ENCODE data around the gene TTYH1.

Gene TTYH1

GRCh38 chr19:54424660-54425381 is 9.6 kb downstream of the TTYH1 start:
- TF ChIP-seq FOXP2 (optimal IDR thresholded peaks at IDR 0.05; ENCODE audit: control extremely low read depth, extremely low read length, insufficient read depth) (no peak), EZH2 (IDR thresholded peaks at IDR 0.05) (no peak), POLR2AphosphoS5 (IDR thresholded peaks at IDR 0.05; ENCODE audit: borderline replicate concordance, low read depth, low read length) (no peak)
- no peaks in the 10 kb centered on the region for H3K36me3 ChIP-seq (ENCODE audit: insufficient read depth, low read length)
- no peak for DNase-seq (ENCODE audit: low read depth, low spot score)
- no peak overlapping the region for H3K4me3 ChIP-seq
- no peaks in the 10 kb centered on the region for H3K9me3 ChIP-seq (ENCODE audit: low read depth, low read length)
- H3K27ac ChIP-seq: no peak overlapping the region
- H3K9ac ChIP-seq (ENCODE audit: insufficient read length): no peak overlapping the region

- DNase-seq (ENCODE audit: low read depth, low spot score): no peak
- H3K36me3 ChIP-seq (ENCODE audit: insufficient read depth, low read length): no peaks in the 10 kb centered on the region
- TF ChIP-seq POLR2AphosphoS5 (IDR thresholded peaks at IDR 0.05; ENCODE audit: borderline replicate concordance, low read depth, low read length) (no peak), EZH2 (IDR thresholded peaks at IDR 0.05) (no peak), FOXP2 (optimal IDR thresholded peaks at IDR 0.05; ENCODE audit: control extremely low read depth, extremely low read length, insufficient read depth) (no peak)
- H3K9me3 ChIP-seq (ENCODE audit: low read depth, low read length): no peaks in the 10 kb centered on the region
- no peak overlapping the region for H3K4me3 ChIP-seq
- H3K27ac ChIP-seq: no peak overlapping the region
- no peak overlapping the region for H3K9ac ChIP-seq (ENCODE audit: insufficient read length)
Measured at GRCh38 chr19:54425382-54425723, 10.1 kb downstream of the TTYH1 start.

GRCh38 chr19:54426291-54426931 is 11.1 kb downstream of the TTYH1 start:
- H3K9me3 ChIP-seq (ENCODE audit: low read depth, low read length): no peaks in the 10 kb centered on the region
- H3K4me3 ChIP-seq: no peak overlapping the region
- H3K36me3 ChIP-seq (ENCODE audit: insufficient read depth, low read length): no peaks in the 10 kb centered on the region
- no peak overlapping the region for H3K27ac ChIP-seq
- DNase-seq (ENCODE audit: low read depth, low spot score): no peak
- TF ChIP-seq FOXP2 (optimal IDR thresholded peaks at IDR 0.05; ENCODE audit: control extremely low read depth, extremely low read length, insufficient read depth): no peak
- no peak for TF ChIP-seq EZH2 (IDR thresholded peaks at IDR 0.05)
- no peak for TF ChIP-seq POLR2AphosphoS5 (IDR thresholded peaks at IDR 0.05; ENCODE audit: borderline replicate concordance, low read depth, low read length)
- no peak overlapping the region for H3K9ac ChIP-seq (ENCODE audit: insufficient read length)

DNA sequence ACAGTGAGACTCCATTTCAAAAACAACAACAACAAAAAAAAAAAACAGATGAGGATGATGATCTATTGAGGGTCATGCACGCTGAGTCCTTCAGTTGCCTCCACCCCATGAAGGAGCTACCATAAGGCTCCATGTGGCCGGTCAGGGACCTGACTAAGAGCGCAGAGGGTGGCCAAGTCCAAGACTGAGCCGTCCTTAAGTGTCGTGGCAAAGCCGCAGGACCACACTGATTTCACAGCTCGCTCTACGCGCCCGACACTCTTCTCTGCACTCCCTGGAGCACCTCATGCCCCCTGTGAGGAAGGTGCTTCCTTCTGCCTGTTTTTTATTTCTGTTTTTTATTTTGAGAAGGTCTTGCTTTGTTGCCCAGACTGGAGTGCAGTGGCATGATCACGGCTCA is 12.3 kb downstream of the TTYH1 start:
- no peak for DNase-seq (ENCODE audit: low read depth, low spot score)
- Histone ChIP-seq H3K27ac (no peak overlapping the region), H3K36me3 (ENCODE audit: insufficient read depth, low read length) (no peaks in the 10 kb centered on the region), H3K4me3 (no peak overlapping the region), H3K9me3 (ENCODE audit: low read depth, low read length) (no peaks in the 10 kb centered on the region), H3K9ac (ENCODE audit: insufficient read length) (no peak overlapping the region)
- TF ChIP-seq FOXP2 (optimal IDR thresholded peaks at IDR 0.05; ENCODE audit: control extremely low read depth, extremely low read length, insufficient read depth): no peak
- no peak for TF ChIP-seq POLR2AphosphoS5 (IDR thresholded peaks at IDR 0.05; ENCODE audit: borderline replicate concordance, low read depth, low read length)
- no peak for TF ChIP-seq EZH2 (IDR thresholded peaks at IDR 0.05)

DNA sequence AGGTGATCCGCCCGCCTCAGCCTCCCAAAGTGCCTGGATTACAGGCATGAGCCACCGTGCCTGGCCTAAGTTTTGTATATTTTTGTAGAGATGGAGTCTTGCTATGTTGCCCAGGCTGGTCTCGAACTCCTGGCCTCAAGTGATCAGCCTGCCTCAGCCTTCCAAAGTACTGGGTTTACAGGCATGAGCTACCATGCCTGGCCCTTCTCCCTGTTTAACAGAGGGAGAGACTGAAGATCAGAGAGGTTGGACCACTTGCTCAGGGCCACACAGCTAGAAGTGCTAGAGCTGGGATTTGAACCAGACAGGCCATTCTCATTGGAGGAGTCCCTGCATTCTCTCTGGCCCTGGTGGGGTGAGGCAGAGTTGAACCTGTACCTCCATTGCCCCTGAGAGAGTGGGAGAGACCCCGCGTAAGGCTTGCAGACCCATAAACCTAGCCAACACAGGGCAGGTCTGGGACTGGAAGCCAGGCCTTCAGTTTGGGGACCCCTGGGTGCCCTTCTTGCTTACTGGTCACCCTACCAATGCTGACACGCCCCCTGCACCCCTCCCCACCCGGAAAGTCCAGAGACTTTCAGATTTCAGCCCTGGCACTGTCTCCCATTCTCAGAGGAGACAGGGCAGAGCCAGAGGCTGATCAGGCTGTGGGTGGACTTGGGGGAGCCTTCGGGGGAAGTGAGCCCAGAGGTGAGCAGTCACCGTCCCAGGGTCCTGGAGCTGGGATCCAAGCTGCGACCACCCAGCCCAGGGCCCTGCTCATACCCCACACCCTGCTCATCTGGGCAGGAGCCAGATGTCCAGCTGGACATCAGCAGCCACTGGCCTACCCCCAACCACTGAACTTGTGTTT is 13.3 kb downstream of the TTYH1 start:
- Histone ChIP-seq H3K4me3 (no peak overlapping the region), H3K9ac (ENCODE audit: insufficient read length) (no peak overlapping the region), H3K27ac (no peak overlapping the region), H3K9me3 (ENCODE audit: low read depth, low read length) (no peaks in the 10 kb centered on the region), H3K36me3 (ENCODE audit: insufficient read depth, low read length) (no peaks in the 10 kb centered on the region)
- DNase-seq (ENCODE audit: low read depth, low spot score): no peak
- TF ChIP-seq FOXP2 (optimal IDR thresholded peaks at IDR 0.05; ENCODE audit: control extremely low read depth, extremely low read length, insufficient read depth): no peak
- no peak for TF ChIP-seq POLR2AphosphoS5 (IDR thresholded peaks at IDR 0.05; ENCODE audit: borderline replicate concordance, low read depth, low read length)
- no peak for TF ChIP-seq EZH2 (IDR thresholded peaks at IDR 0.05)

DNA sequence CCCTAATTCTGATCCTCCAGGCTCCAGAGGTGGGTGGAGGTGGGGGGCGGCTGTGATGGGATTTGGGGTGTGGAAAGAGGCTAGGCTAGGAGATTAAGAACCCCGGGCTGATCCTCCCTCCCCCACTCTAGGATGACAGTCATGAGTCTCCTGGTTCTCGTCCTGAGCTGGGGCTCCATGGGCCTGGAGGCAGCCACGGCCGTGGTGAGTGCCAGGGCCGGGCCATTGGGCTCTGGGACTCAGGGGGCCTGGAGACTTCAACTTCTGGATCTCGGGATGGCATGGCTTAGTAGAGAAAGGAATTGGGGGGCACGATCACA is 13.9 kb downstream of the TTYH1 start:
- Histone ChIP-seq H3K27ac (no peak overlapping the region), H3K36me3 (ENCODE audit: insufficient read depth, low read length) (no peaks in the 10 kb centered on the region), H3K4me3 (no peak overlapping the region), H3K9ac (ENCODE audit: insufficient read length) (no peak overlapping the region), H3K9me3 (ENCODE audit: low read depth, low read length) (no peaks in the 10 kb centered on the region)
- DNase-seq (ENCODE audit: low read depth, low spot score): no peak
- TF ChIP-seq POLR2AphosphoS5 (IDR thresholded peaks at IDR 0.05; ENCODE audit: borderline replicate concordance, low read depth, low read length) (no peak), EZH2 (IDR thresholded peaks at IDR 0.05) (no peak), FOXP2 (optimal IDR thresholded peaks at IDR 0.05; ENCODE audit: control extremely low read depth, extremely low read length, insufficient read depth) (no peak)

DNA sequence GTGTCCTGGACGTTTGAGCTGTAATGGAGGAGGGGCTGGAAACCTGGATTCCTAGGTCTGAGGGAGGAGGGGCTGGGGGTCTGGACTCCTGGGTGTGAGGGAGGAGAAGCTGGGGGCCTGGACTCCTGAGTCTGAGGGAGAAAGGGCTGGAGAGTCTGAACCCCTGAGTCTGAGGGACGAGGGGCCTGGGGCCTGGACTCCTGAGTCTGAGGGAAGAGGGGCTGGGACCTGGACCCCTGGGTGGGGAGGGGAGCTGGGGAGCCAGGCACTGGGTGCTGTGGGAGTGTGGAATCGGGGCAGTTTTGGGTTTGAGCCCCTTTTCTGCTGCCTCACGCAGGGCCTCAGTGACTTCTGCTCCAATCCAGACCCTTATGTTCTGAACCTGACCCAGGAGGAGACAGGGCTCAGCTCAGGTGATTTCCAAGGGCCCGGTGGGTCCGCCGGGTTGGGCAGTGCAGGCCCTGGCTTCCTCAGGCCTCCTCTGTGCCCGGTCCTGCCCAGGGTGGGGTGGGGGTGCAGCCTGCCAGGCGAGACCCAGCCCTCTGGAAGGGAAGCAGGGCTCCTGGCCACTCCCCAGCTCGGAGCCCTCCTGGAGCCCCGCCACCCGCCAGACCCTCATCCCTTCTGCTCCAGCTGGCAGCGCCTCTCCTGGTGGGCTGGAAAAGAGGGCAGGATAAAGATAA is 14.4 kb downstream of the TTYH1 start:
- no peak for TF ChIP-seq FOXP2 (optimal IDR thresholded peaks at IDR 0.05; ENCODE audit: control extremely low read depth, extremely low read length, insufficient read depth)
- no peak for TF ChIP-seq EZH2 (IDR thresholded peaks at IDR 0.05)
- TF ChIP-seq POLR2AphosphoS5 (IDR thresholded peaks at IDR 0.05; ENCODE audit: borderline replicate concordance, low read depth, low read length): no peak
- Histone ChIP-seq H3K36me3 (ENCODE audit: insufficient read depth, low read length) (no peaks in the 10 kb centered on the region), H3K9ac (ENCODE audit: insufficient read length) (no peak overlapping the region), H3K9me3 (ENCODE audit: low read depth, low read length) (no peaks in the 10 kb centered on the region), H3K27ac (no peak overlapping the region), H3K4me3 (no peak overlapping the region)
- no peak for DNase-seq (ENCODE audit: low read depth, low spot score)
